ENCODE data around the gene ANXA9. TPM values are rescaled to one million over a fixed set of nuclear protein-coding genes. Genes with fewer than 3 reads are reported as not detected.
A peak's percentile ranks its signal among the peaks of the same experiment; 100 is the strongest.

ANXA9 gene
- total RNA-seq, 1 donor, result 0.09 TPM

- DNase-seq (ENCODE audit: low read depth), result peak; percentile 87
- peak; percentile 41 for TF ChIP-seq CTCF (IDR thresholded peaks at IDR 0.05; ENCODE audit: insufficient read depth, low read length)
- H3K4me3 ChIP-seq (ENCODE audit: low read depth, low read length), result no peak overlapping the region
These were observed 31.4 kb downstream of the ANXA9 start for GRCh38 chr1:151013518-151013917.

- peak; percentile 82 for TF ChIP-seq CTCF (IDR thresholded peaks at IDR 0.05; ENCODE audit: insufficient read depth, low read length)
- DNase-seq (ENCODE audit: low read depth), result peak; percentile 74
- no peak overlapping the region for H3K4me3 ChIP-seq (ENCODE audit: low read depth, low read length)
These were observed 42.6 kb downstream of the ANXA9 start for GRCh38 chr1:151024540-151025146.

- no peak for DNase-seq (ENCODE audit: low read depth)
- no peak for TF ChIP-seq CTCF (IDR thresholded peaks at IDR 0.05; ENCODE audit: insufficient read depth, low read length)
- H3K4me3 ChIP-seq (ENCODE audit: low read depth, low read length), result no peak overlapping the region
These were observed 44.4 kb downstream of the ANXA9 start for GRCh38 chr1:151026460-151026859.

GRCh38 chr1:151032164-151032563 lies 50.1 kb downstream of the ANXA9 start:
- DNase-seq (ENCODE audit: low read depth), result no peak
- no peak overlapping the region for H3K4me3 ChIP-seq (ENCODE audit: low read depth, low read length)
- no peak for TF ChIP-seq CTCF (IDR thresholded peaks at IDR 0.05; ENCODE audit: insufficient read depth, low read length)

- no peak for TF ChIP-seq CTCF (IDR thresholded peaks at IDR 0.05; ENCODE audit: insufficient read depth, low read length)
- no peak for DNase-seq (ENCODE audit: low read depth)
- no peak overlapping the region for H3K4me3 ChIP-seq (ENCODE audit: low read depth, low read length)
These were observed 53.1 kb downstream of the ANXA9 start for GRCh38 chr1:151035167-151035566.

- TF ChIP-seq CTCF (IDR thresholded peaks at IDR 0.05; ENCODE audit: insufficient read depth, low read length), result no peak
- DNase-seq (ENCODE audit: low read depth), result no peak
These were observed 54.3 kb downstream of the ANXA9 start, which contains the start of gene BNIPL for GRCh38 chr1:151036356-151036755. Gene BNIPL, plus strand, starts transcription at chr1:151036586. Its CDS starts 140 bp downstream, at chr1:151036726.

GRCh38 chr1:151037032-151037431 lies 54.9 kb downstream of the ANXA9 start:
- no peak overlapping the region for H3K4me3 ChIP-seq (ENCODE audit: low read depth, low read length)
- DNase-seq (ENCODE audit: low read depth), result no peak
- TF ChIP-seq CTCF (IDR thresholded peaks at IDR 0.05; ENCODE audit: insufficient read depth, low read length), result no peak

More at GRCh38 chr1:151036356-151036755, 54.3 kb downstream of the ANXA9 start, which contains the start of gene BNIPL:
- no peak within 1 kb of the TSS for H3K4me3 ChIP-seq (ENCODE audit: low read depth, low read length)
